SHP77 treated with DMSO at 0.1 percent for 48 hours (cell line): ENCODE results near the gene PALLD.
"Not testable (repeated sequence)": the region's sequence is repeated elsewhere in the genome, so short reads cannot be mapped to it uniquely, and the experiment has no call there.

ENCODE experiments used
- DNase-seq: peaks from one replicate; lab custom pipeline; 2025; lab: John Stamatoyannopoulos, UW

Gene PALLD

DNA sequence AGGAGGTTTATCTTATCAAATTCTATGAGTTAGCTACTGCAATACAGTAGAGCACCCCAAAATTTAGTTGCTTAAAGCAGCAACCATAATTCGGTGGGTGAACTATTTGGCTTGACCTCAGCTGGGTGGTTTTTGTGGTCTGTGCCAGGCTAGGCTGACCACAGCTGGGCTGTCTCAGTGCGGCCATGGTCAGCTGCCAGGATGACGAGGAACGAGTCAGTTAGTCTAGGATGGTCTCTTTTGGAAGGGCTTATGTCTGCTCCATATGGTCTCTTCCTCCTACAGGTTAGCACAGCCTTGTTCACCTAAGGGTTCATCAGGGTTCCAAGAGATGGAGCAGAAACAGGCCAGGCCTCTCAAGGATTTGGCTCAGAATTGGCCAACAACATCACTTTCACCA lies 210.4 kb downstream of the PALLD start:
- no peak for DNase-seq

DNA sequence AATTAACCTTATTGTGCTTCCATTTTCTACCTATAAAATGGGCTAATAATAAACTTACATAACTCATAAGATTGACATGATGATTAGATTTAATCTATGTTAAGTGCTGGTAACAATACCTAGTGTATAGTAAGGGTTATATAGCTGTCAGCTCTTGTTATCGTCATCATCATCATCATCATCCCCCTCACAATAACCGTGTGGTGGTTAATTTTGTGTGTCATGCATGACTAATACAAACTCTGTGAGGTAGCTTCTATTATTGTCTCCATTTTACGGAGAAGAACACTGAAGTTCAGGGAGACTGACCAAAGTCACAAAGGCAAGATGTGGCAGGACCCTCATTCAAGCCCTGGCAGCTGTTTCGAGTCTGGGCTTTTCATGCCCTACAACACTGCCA lies 211.3 kb downstream of the PALLD start:
- no peak for DNase-seq

DNA sequence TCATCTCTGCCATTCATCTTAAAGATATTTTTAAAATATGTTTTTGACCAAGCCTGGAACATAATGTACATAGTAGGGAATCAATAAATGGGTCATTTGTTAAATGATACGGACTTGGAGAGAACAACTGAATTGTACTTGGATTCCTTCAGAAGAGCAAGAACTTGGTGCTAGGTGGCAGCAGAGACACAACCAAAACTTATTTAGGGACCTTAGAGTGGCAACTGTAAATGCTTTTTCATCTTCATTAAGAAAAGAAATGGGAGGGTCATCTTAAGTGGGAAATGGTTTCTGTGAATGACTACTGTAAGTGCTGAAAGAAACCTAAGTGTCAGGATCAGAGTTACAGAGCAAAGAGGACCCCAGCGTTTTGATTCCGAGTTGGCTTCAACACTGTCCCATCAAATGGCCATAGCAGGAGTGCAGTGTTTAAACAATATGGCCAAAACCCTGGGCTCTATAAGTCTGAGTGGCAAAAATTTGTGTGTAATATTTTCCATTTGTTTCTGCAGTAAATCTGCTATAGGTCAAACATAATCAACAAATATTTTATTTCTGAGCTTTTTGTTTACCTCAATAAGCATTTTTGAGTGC lies 213.6 kb downstream of the PALLD start:
- DNase-seq: no peak

DNA sequence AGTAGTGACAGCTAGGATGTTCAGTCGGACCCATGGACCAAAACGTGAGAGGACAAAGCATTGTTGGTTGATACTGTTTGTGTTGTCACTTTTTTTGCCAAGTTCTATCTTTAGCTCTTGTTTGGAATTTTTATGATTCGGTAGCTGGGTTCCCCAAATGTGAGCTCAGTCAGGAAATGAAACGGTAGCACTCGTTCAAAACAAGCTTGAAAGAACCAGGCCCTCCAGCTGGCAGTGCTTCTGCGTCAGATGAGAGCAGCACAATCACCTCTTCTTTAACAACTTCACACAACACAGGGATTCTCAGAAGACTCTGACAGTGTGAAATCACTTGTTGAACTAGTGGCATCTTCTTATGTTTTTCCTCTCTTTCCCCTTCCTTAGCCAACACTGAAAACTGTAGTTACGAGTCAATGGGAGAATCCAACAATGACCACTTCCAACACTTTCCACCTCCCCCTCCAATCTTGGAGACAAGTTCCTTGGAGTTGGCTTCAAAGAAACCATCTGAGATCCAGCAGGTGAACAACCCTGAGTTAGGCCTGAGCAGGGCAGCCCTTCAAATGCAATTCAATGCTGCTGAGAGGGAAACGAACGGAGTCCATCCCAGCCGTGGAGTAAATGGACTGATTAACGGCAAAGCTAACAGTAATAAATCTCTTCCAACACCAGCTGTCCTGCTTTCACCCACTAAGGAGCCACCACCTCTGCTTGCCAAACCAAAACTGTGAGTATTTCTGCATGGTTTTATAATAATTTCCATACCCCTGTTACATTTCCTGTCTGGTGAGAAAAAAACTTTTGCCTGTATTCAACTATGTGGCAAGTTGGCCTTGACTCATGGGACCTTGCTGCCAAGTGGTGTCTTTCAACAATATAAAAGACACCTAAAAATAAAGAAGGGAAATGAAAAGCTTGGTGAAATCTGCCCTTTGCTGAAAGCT lies 214.6 kb downstream of the PALLD start:
- DNase-seq: no peak

DNA sequence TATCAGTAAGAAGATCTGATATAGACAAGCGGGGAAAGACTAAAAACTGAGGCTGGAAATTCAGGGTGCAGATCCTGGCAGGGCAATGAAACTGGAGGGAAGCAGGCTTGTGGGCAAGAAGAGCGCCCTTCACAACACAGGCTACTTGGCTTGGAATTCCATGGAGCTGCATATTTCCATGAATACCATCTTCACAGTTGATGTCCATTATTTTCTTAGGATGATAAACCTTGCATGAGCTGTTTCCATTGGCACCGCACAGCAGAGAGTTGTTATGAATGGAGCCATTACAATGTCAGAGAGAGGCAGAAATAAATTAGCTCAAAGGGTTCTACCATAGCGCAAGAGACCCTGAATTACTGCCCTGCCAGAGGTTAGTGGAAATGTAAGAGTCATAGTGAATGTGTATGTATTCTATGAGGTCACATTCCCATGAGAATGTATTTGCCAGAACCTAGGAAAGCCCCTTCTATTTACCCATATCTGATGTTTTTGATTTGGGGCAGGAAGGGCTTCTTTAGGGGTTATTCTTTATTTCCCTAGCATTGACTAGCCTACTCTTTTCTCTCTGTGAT lies 215.6 kb downstream of the PALLD start:
- no peak for DNase-seq

DNA sequence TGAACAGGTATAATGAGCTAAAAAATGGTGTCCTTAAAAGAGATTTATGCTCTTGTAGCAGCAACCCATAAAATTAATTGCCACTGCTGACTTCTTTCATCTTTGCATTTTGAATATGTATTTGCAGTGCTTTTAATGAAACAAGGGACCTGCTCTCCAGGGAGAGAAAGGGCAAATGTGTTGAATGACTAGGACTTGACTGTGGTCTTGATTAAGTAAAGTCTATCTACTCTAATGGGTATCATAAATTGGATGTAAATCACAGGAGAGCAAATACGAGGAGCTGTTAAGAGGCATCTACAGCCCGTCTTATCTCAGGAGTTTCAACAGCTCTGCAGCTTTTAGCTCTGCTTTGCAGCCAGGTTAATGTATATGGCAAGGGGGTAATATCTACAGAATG lies 216.4 kb downstream of the PALLD start:
- no peak for DNase-seq

DNA sequence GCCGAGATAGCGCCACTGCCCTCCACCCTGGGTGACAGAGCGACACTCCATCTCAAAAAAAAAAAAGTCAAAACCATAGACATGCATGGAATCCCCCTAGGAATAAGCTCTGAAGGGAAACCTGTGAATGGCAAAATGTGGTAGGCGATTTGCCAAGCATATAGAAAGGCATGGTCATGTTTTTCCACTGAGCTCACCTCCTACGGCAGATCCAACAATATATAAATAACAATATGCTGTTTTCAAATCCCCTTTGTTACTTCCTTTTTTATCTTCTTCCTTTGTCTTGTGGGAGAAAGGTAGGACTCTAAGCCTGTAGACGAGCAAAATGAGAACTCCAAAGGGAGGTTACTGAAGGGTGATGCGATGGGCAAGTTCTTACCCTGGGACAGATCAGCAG lies 219.0 kb downstream of the PALLD start:
- DNase-seq: no peak

DNA sequence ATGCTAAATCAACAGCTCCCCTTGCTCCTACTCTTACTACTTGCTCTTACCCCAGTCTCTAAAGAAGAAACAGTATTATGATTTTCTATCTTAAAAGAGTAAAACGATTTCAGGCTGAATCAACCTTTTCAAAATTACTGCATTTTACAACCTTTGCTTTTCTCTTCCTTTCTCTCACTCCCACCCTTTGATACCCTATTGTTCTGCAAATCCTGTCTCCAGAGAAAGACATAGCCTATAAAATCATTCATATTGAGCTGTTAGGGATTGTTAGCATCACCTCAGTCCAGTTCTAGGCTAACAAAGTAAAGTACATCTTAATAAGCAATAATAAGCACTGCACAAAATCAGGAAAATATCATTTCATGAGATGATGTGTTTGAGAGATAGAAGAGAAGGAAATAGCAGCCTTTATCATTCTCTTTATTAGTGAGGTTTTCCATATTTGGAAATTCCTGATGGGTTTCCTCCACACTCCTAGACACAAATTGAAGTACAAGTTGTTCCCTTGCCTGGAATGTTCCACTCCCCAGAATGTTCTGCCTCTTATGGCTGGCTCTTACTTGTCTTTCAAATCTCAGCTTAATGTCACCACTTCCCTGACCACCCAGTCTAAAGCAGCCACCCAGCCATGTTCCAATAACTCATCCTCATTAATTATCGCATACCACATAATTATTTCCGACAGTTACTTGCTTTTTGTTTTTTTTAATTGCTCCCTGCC lies 219.7 kb downstream of the PALLD start:
- no peak for DNase-seq

DNA sequence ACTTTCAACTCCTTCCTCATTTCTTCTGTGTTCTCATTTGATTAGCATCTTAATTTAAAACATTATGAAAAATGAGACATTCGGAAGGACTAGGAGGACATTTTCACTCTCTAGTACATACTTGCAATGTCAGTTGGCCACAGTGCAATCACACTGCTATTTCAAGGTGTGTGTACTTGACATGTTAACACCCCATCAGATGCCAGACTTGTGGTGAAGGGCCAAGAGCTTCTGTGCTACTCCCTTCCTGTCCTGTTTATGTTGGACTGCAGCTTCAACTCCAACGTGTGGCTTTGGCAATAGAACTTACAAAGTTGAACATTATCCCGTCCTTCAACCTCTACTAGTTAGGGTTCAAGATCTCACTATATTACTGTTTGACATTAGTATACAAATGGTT lies 221.0 kb downstream of the PALLD start:
- DNase-seq: no peak

DNA sequence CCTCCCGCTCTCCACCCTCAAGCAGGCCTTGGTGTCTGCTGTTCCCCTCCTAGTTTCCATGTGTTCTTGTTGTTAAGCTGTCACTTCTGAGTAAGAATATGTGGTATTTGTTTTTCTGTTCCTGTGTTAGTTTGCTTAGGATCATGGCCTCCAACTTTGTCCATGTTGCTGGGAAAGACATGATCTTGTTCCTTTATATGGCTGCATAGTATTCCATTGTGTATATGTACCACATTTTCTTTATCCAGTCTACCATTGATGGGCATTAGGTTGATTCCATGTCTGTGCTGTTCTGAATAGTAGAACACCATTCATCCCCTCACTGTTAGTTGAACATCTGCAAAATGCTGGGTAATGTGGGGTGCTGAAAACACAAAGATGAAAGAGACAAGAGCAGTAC lies 222.9 kb downstream of the PALLD start:
- no peak for DNase-seq

DNA sequence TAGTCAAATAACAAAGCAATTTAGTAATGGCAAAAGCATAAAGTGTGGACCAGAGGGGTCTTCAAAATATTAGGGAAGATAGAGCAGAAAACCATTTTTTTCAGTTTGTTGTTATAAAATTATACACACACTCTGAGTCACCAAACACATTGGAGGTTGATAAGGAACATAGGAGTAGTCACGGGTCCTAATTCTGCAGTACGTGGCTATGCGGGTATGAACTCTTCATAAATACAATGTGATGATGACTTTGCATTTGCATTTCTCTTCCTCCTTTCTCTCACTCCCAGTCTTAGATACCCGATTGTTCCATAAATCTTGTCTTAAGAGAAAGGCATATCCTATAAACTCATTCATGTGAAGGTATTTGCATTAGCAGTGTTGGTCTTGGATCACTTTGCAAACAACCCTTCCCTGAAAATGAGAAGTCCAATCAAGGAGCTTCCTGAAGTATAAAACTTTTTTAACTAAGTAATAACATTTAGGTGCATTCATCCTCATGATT lies 223.6 kb downstream of the PALLD start:
- DNase-seq: no peak

DNA sequence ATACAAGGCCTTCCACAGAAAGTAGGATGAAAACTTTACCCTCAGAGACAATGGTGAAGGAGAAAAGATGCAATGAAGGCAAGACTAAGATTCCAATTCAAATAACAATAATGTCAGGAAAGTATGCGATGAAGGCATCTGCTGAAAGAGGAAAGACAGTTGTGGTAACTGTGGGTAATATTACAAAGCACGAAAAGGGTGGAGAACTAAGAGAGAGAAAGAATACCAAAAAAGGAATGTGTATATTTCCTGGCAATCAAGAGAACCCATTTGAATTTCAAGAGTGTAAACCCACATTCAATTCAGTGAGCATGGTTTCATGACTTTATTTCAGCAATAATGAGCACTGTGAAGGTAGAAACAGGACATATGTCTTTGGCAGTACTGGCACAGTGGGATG lies 225.5 kb downstream of the PALLD start:
- DNase-seq: no peak

DNA sequence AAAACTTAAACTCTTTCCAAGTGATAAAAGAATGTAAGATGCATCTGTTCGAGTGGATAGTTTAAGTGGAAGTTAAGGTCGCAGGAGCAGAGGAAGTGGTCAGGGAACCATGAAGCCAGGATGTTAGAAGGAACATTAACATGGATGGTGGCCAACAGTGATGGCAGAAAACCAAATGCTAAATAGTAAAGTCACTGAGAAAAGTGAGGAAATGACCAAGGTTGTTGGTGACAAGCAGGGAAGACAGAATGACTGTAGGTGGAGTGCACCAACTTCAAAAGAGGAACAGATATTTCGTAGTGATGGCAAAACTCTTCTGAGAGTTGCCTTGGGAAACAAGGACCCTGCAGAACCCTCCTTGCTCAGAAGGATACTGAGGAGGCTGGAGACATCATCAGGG lies 226.2 kb downstream of the PALLD start:
- no peak for DNase-seq

DNA sequence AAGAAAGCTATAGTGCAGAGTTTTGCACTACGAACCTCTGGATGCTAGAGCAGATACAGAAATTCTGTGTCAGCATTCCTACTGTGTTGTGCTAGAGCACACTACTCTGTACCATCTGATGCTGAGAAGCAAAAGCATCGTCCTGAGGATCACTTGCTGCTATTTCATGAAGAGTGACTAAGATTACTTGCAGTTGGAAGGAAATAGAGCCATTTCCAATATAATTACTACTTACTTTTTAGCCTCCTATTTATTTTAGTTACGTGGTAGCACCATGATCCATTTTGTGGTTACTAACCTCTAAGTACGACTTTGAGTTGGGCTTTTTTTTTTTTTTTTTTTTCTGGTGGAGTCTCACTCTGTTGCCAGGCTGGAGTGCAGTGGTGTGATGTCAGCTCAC lies 226.7 kb downstream of the PALLD start:
- DNase-seq: no peak

DNA sequence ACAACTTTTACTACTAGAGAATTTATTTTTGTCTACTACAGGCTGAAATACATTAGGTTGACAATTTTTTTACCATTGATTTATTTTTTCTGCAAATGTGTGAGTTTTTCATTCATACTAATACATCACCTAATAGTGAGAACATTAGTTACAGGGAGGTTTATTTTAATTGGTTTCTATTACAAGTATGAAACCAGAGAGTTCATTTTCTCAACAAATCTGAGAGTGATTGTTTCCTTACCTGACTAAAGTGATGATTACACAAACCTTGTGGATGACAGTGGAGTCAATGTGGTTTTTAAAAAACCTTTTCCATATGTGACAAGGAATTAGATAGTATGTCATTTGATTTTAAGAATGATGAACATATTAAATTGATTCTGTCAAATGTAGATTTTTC lies 227.4 kb downstream of the PALLD start:
- DNase-seq: no peak

DNA sequence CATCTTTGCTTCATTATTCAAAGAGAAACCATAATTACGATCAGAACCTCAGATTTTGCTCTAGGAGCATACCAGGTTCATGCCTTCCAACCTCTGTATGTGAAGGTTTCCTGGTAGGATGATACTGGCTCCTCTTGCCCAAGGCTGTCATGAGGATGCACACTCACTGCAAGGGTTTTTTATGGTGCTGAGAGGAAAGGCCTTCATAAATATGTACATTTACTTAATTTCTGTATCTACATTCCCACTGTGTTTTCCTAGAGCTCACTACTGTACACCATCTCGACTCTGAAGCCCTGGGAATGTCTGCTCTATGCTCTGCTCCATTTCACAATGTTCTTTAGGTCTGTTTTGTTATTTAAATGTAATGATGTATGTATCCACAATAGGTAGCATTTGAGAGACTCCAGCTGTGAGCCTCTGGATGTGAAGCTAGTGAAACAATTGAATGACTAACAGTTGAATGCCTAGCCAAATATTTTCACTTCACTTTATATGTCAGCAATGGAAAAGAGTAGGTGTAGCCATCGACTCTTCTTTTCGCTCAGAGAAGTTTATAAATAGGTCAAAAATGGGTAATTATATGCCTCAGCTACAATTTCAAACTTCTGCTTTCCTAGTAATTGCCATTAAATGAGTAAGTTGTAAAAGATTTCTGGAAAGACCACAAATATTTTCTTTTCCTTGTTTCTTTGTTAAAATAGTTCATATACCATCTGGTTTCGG lies 228.0 kb downstream of the PALLD start:
- DNase-seq: no peak

DNA sequence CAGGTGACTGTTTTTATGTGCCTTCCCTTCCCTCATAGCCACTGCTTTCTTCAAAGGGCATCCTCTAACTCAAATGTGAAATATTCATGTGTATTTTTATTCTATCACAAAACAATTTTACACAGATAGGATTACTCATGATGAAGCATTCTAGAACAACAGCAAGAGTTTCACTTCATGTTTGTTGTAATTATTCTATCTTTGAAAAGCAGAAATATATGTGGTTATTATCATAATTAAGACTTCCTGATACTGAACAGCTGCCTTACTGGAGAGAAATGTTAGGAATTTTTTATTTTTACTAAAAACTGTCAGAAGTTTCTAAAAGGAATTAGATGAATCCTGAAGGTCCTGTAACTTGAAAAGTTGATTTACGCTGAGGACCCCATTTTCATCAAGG lies 229.1 kb downstream of the PALLD start:
- no peak for DNase-seq

DNA sequence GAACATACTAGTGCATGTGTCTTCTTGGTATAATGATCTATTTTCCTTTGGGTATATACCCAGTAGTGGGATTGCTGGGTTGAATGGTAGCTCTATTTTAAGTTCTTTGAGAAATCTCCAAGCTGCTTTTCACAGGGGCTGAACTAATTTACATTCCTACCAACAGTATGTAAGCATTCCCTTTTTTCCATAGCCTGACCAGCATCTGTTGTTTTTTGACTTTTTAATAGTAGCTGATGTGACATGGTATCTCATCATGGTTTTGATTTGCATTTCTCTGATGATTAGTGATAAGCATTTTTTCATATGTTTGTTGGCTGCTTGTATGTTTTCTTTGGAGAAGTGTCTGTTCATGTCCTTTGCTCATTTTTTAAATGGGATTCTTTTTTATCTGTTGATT lies 230.3 kb downstream of the PALLD start:
- DNase-seq: not testable (repeated sequence)

DNA sequence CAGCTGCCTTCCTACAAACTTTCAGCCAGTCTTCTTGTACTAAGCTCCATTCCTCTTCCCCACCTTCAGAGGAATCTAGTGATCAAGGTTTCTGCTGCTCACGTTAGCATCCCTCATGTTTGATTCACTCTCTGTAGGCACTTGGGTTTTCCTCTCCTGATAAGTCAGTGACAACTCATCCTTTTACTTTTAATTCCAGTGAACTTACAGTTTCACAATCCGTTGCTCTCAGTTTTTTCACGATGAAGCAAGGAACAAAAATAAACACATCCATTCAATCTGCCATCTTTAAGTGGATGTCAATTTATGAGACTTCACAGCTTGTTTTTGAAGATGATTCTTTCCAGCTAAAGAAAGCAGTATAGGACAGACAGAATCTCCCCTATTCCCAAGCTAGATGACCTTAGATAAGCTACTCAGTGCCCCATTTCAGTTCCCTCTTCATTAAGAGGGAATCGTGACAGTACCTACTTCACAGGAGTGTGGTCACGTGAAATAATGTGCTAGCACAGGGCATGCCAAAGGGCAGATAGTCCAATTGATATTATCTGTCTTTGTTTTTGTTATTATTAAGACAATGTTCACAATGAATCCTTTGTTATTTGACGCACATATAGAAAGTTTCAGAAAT lies 234.3 kb downstream of the PALLD start:
- DNase-seq: no peak

DNA sequence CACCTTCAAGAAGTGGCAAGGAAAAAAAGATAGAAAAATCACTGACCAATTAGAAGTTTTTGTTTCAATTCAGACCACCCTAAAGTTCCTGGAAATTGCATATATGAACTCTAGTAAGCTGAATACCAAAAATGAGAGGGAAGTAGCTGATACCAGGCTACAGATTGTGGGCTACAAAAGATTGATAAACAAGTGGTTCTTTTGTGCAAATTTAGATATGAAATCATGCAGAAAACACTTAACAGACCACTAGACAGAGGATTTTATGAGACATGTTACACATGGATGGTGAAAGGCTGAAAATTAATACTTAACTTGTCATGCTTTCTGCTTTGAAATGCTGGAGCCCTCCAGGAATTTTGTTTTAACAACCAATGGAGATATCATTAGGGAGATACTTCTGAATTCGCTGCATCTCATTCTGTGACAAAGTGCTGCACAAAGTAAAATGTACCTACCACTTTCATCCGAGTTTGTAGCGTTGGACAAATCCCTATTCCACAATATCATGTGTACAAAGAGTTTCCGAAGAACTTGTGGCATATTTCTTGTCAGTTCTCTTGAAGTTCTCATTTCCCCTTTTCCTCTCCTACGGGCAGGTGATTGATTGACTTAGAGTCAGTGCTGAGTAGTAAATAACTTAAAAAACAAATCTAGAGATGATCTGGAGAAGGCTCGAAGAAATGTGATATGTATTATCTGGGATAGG lies 235.0 kb downstream of the PALLD start:
- no peak for DNase-seq

DNA sequence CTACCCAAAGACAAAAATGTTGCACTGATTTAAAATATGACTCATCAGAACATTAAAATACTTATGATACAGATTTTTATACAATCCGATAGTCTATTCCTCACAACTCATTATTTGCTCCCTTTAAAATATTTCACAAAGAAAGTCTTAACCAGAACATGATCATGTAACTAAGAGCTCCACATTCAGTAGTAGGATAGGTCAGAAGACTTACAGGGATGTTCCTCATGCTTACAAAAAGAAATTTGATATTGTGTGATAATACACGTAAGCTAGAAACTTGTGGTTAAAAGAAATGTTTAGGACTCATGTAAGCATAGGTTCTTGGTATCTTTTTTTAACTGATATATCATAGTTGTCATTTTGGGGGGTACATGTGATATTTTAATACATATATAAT lies 235.9 kb downstream of the PALLD start:
- DNase-seq: no peak
